Heart left ventricle (tissue), 16 donors: ENCODE measurements around the gene BTBD18. TPM values are rescaled to one million over a fixed set of nuclear protein-coding genes. Genes with fewer than 3 reads are reported as not detected.

Experiments used
- ATAC-seq, 4 donors: fragments of 200-7000 bp; cut with Tn5 transposase; one replicate each; pipeline ENCODE4 v1.9.1; 2020 to 2022; ENCODE audit warnings: moderate library complexity in 4 of 4, mild to moderate bottlenecking in 3 of 4, moderate number of reproducible peaks in 1 of 4
- DNase-seq, 5 donors: peaks; one replicate each; pipeline ENCODE4 v3.0.0-alpha.2; 2020
- H3K27ac ChIP-seq, 12 donors: fragments of 200-600 bp; sonication (generic) in 4 of 12; one replicate each; pipeline versions ENCODE4 v1.5.0 to v1.8.0; 2016 to 2022; ENCODE audit warnings: mild to moderate bottlenecking in 2 of 12
- H3K27me3 ChIP-seq, 9 donors: fragments of 200-600 bp; sonication (generic) in 2 of 9; one replicate each; pipeline versions ENCODE4 v1.5.1 to v1.8.0; 2016 to 2022; ENCODE audit warnings: mild to moderate bottlenecking in 3 of 9
- H3K36me3 ChIP-seq, 9 donors: fragments of 200-600 bp; sonication (generic) in 2 of 9; one replicate each; pipeline versions ENCODE4 v1.5.0 to v1.8.0; 2018 to 2022; ENCODE audit warnings: mild to moderate bottlenecking in 2 of 9
- H3K4me1 ChIP-seq, 12 donors: fragments of 200-600 bp; sonication (generic) in 4 of 12; one replicate each; pipeline versions ENCODE4 v1.5.0 to v1.8.0; 2016 to 2022; ENCODE audit warnings: mild to moderate bottlenecking in 3 of 12
- H3K4me3 ChIP-seq, 12 donors: fragments of 200-600 bp; sonication (generic) in 4 of 12; one replicate each; pipeline versions ENCODE4 v1.5.0 to v1.8.0; 2017 to 2022; ENCODE audit warnings: mild to moderate bottlenecking in 9 of 12, moderate library complexity in 4 of 12
- H3K9me3 ChIP-seq, 12 donors: fragments of 200-600 bp; sonication (generic) in 4 of 12; one replicate each; pipeline versions ENCODE4 v1.5.0 to v1.8.0; 2016 to 2022; ENCODE audit warnings: mild to moderate bottlenecking in 1 of 12
- POLR2A ChIP-seq, 2 donors: fragments of 450-650 bp; IDR thresholded peaks; one replicate each; pipeline ENCODE4 v1.6.1; 2017; ENCODE audit warnings: antibody characterized with exemption in 2 of 2, mild to moderate bottlenecking in 2 of 2, moderate library complexity in 2 of 2
- WGBS, 4 donors: extraction: QIAGEN DNeasy Blood & Tissue Kit in 2 of 4; methylation state at CpG; one replicate each; pipeline versions ENCODE4 v1.1.5 to v1.1.7; 2013 to 2018; 5-methylcytosine and 5-hydroxymethylcytosine counted together
- intact Hi-C, 10 donors: fragments of 100-400 bp; cut with DNase I; formaldehyde crosslinking; loops; one replicate each; pipeline versions ENCODE4 v1.11.1 to v1.14.2; 2022
- polyA plus RNA-seq, 2 donors: library from polyadenylated mRNA; stranded (reverse); fragments of 200-250 nt; gene quantifications; one replicate each; pipeline ENCODE4 v1.2.3, GENCODE V29; 2013
- total RNA-seq, 9 donors: library from RNA; depleted of rRNA in 2 of 9; stranded (reverse); fragments of >200 nt in 2 of 9; fragmentation: NEBNext Ultra II Directional in 3 of 9; extraction: Animal tissue kit (Norgen Biotek cat#: 25700) in 3 of 9; gene quantifications; one replicate each; pipeline versions ENCODE4 v1.1.0 to v1.2.4, GENCODE V29; 2016 to 2023
- TF ChIP-seq, protein P1 (sequence below), 12 donors: fragments of 200-600 bp; sonication (generic) in 4 of 12; IDR thresholded peaks; one replicate each; pipeline versions ENCODE4 v1.5.0 to v1.8.0; 2018 to 2022; ENCODE audit warnings: antibody characterized with exemption in 12 of 12, mild to moderate bottlenecking in 5 of 12
- donor health status: ischemic (EF 13 %, LVEDD 7.1; RV severe dilation, severe dysfunction).
- donor health status: healthy with polysubstance abuse.
- donor health status: DM: no; HTN: yes; CAD: no.
- donor health status: DM: no; HTN: no; CAD: no.
- donor health status: ischemic (EF 25% LVEDD 6.9; RV normal size, moderate dysfunction).
- donor health status: ischemic (EF 25% LVEDD 5.7; RV mildly dilated, moderate dysfunction).
- donor health status: healthy.
- donor health status: DM: yes; HTN: yes; CAD: no.
- donor health status: ischemic (EF 35%, LVEDD 5.7; RV mildly dilated, moderate dysfunction).
- donor health status: nonischemic (EF 11% LVEDD 7.7; RV severe dilation, severe dysfunction).
- donor health status: DM: yes; HTN: yes; CAD: no.
- donor health status: PGD.
- donor health status: ischemic (EF 29% LVEDD 5.4; RV normal size, mild dysfunction).
- donor health status: nonischemic (EF 23%, LVEDD 6.1; RV moderate dilation, normal function).

BTBD18 gene
- total and polyA plus RNA-seq, 11 donors, result 0.11 TPM; not detected in 10

GRCh38 chr11:57787920-57788702, 36.5 kb upstream of the BTBD18 start:
- peak overlapping the region in 5 of 12 donors; percentile 2 to 51 (median 3) for H3K27ac ChIP-seq
- H3K36me3 ChIP-seq, result peaks cover 0 to 24% (median 17%) of the 10 kb centered on the region in 9 donors
- no peak overlapping the region for H3K4me3 ChIP-seq
- intact Hi-C loops, result no loop called here
- H3K27me3 ChIP-seq, result no peaks in the 10 kb centered on the region
- peak in 3 of 4 donors; percentile 33 to 49 (median 38) for ATAC-seq
- peaks cover 13 to 93% (median 83%) of the 10 kb centered on the region in 12 donors for H3K4me1 ChIP-seq
- no peak for TF ChIP-seq POLR2A (IDR thresholded peaks at IDR 0.05)
- TF ChIP-seq, protein P1, sequence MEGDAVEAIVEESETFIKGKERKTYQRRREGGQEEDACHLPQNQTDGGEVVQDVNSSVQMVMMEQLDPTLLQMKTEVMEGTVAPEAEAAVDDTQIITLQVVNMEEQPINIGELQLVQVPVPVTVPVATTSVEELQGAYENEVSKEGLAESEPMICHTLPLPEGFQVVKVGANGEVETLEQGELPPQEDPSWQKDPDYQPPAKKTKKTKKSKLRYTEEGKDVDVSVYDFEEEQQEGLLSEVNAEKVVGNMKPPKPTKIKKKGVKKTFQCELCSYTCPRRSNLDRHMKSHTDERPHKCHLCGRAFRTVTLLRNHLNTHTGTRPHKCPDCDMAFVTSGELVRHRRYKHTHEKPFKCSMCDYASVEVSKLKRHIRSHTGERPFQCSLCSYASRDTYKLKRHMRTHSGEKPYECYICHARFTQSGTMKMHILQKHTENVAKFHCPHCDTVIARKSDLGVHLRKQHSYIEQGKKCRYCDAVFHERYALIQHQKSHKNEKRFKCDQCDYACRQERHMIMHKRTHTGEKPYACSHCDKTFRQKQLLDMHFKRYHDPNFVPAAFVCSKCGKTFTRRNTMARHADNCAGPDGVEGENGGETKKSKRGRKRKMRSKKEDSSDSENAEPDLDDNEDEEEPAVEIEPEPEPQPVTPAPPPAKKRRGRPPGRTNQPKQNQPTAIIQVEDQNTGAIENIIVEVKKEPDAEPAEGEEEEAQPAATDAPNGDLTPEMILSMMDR (IDR thresholded peaks at IDR 0.05), result no peak
- H3K9me3 ChIP-seq, result no peaks in the 10 kb centered on the region
- peak in 1 of 5 donors; percentile 23 for DNase-seq
- WGBS, 4 donors, result 55 to 66% (median 62%) methylated on average over 6 of the region's 6 CpGs

DNA sequence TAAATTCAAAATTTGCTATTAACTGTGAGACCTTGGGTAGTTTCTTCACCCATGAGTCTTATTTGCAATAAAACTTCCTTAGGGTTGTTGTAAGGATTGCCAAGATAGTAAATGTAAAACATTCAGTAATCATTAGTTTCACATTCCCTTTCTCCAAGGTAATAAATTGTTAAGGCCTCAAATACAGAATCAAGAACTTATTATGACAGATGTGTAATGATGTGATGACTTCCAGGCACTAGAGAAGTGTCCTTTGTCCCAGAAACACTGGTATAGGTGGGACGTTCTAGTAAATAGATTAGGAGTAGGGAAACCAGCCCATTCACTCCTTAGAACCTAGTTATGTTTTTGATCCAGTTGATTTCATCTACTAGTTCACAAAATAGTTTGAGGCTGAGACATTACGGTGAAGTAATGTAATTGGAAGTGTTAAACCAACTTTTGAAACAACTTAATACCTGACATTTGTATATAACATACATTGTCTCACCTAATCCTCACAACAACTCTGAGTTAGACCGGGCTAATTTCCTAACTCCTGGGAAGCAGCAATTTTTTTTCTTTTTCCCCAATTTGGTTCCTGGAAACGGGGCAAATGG, 35.5 kb upstream of the BTBD18 start:
- no peak overlapping the region for H3K4me3 ChIP-seq
- H3K27me3 ChIP-seq, result no peaks in the 10 kb centered on the region
- DNase-seq (no peak), ATAC-seq (no peak)
- H3K4me1 ChIP-seq, result peaks cover 13 to 94% (median 85%) of the 10 kb centered on the region in 12 donors
- H3K36me3 ChIP-seq, result peaks cover 0 to 19% (median 10%) of the 10 kb centered on the region in 9 donors
- no peaks in the 10 kb centered on the region for H3K9me3 ChIP-seq
- intact Hi-C loops, result no loop called here
- H3K27ac ChIP-seq, result peak overlapping the region in 7 of 12 donors; percentile 4 to 51 (median 27)
- whole genome bisulfite sequencing, 4 donors, result 67 to 75% (median 74%) methylated on average over 4 of the region's 4 CpGs
- TF ChIP-seq, protein P1 (IDR thresholded peaks at IDR 0.05), result no peak
- no peak for TF ChIP-seq POLR2A (IDR thresholded peaks at IDR 0.05)

DNA sequence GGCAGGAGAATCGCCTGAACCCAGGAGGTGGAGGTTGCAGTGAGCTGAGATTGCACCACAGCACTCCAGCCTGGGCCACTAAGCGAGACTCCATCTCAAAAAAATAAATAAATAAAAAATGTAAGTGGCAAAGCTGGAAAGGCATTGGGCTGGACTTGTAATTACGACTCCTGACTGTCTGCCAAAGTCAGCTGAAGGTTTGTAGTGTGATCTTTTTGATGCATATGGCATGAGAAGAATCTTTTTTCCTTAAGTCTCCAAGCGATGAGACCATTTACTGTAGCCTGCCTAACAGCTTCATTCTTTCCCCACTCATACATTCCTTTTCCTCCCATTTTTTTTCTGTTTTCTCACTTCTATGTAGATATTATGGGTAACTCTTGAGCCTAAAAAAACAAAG, 34.8 kb upstream of the BTBD18 start:
- WGBS, 4 donors, result 42 to 48% (median 45%) methylated on average over 4 of the region's 4 CpGs
- DNase-seq (no peak), ATAC-seq (no peak)
- Histone ChIP-seq H3K9me3 (no peaks in the 10 kb centered on the region), H3K27me3 (no peaks in the 10 kb centered on the region), H3K36me3 (peaks cover 0 to 13% (median 4%) of the 10 kb centered on the region in 9 donors), H3K4me1 (peaks cover 13 to 94% (median 85%) of the 10 kb centered on the region in 12 donors), H3K27ac (peak overlapping the region in 7 of 12 donors; percentile 4 to 51 (median 27)), H3K4me3 (no peak overlapping the region)
- intact Hi-C loops, result no loop called here
- TF ChIP-seq, protein P1 (IDR thresholded peaks at IDR 0.05), result no peak
- TF ChIP-seq POLR2A (IDR thresholded peaks at IDR 0.05), result no peak

DNA sequence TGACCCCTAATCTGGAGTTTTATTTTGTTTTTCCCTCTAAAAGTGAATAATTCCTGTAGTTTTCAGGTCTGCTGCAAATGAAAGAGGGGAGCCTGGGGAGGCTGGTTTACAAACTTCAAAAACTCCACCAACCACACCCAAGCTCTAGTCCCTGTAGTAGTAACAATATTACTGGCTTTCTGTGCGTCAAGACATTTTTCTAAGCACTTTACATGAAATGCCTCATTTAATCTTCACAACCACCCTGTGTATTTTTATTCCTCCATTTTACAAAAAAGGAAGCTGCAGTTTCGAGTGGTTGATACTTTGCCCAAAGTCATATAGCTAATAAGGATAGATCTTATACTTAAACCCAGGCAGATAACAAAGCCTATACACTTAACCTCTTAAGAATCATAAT, 33.5 kb upstream of the BTBD18 start:
- WGBS, 4 donors, result 70 to 79% (median 76%) methylated on average over 2 of the region's 2 CpGs
- intact Hi-C loops, result no loop called here
- TF ChIP-seq POLR2A (IDR thresholded peaks at IDR 0.05), result no peak
- TF ChIP-seq, protein P1 (IDR thresholded peaks at IDR 0.05), result no peak

More for the DNA sequence above, 33.5 kb upstream of the BTBD18 start:
- Histone ChIP-seq H3K27me3 (no peaks in the 10 kb centered on the region), H3K36me3 (peaks cover 0 to 6% (median 0%) of the 10 kb centered on the region in 9 donors), H3K27ac (peak overlapping the region in 3 of 12 donors; percentile 9 to 28 (median 27)), H3K9me3 (no peaks in the 10 kb centered on the region), H3K4me3 (no peak overlapping the region), H3K4me1 (peaks cover 23 to 99% (median 90%) of the 10 kb centered on the region in 12 donors)
- ATAC-seq, result no peak
- DNase-seq, result no peak
